MM.1S (cell line): Measurements from ENCODE around the gene NDST4.

Experiments
- DNase-seq: peaks from one replicate; pipeline ENCODE4 v3.0.0-alpha.2; 2015
- H2AFZ ChIP-seq: fragments of 300-600 bp; sonication (generic); 2 replicates; pipeline ENCODE4 v1.6.0; 2016; ENCODE audit warnings: antibody characterized with exemption, low read length
- H3F3A ChIP-seq: fragments of 300-600 bp; sonication (generic); 2 replicates; pipeline ENCODE4 v1.6.1; 2016; ENCODE audit warnings: mild to moderate bottlenecking, antibody characterized with exemption, low read length, moderate library complexity, mixed read lengths; ENCODE audit not compliant: insufficient read depth
- H3K27ac ChIP-seq: fragments of 300-600 bp; sonication (generic); 2 replicates; pipeline ENCODE4 v1.5.1; 2016; ENCODE audit warnings: mild to moderate bottlenecking, low read length
- H3K27me3 ChIP-seq: fragments of 300-600 bp; sonication (generic); replicated peaks from 2 replicates; pipeline ENCODE4 v1.6.0; 2016; ENCODE audit warnings: low read length; ENCODE audit not compliant: insufficient read depth
- H3K36me3 ChIP-seq: fragments of 300-600 bp; sonication (generic); replicated peaks from 2 replicates; pipeline ENCODE4 v1.6.1; 2016; ENCODE audit warnings: mild to moderate bottlenecking, low read length, mixed read lengths; ENCODE audit not compliant: insufficient read depth
- H3K4me1 ChIP-seq: fragments of 300-600 bp; sonication (generic); 2 replicates; pipeline ENCODE4 v1.6.1; 2016; ENCODE audit warnings: low read length, mixed read lengths
- H3K4me2 ChIP-seq: fragments of 300-600 bp; sonication (generic); 2 replicates; pipeline ENCODE4 v1.6.0; 2016; ENCODE audit warnings: low read depth, low read length
- H3K4me3 ChIP-seq: fragments of 300-600 bp; sonication (generic); 2 replicates; pipeline ENCODE4 v1.5.1; 2016; ENCODE audit warnings: low read length, mixed read lengths
- H3K79me2 ChIP-seq: fragments of 300-600 bp; sonication (generic); 2 replicates; pipeline ENCODE4 v1.6.1; 2016; ENCODE audit warnings: mixed run types, low read length, mixed read lengths
- H3K9ac ChIP-seq: fragments of 300-600 bp; sonication (generic); 2 replicates; pipeline ENCODE4 v1.6.1; 2016; ENCODE audit warnings: low read length, mixed read lengths
- H3K9me2 ChIP-seq: fragments of 300-600 bp; sonication (generic); replicated peaks from 2 replicates; pipeline ENCODE4 v1.6.1; 2016; ENCODE audit warnings: mild to moderate bottlenecking, low read length, mixed read lengths; ENCODE audit not compliant: insufficient read depth
- H3K9me3 ChIP-seq: fragments of 300-600 bp; sonication (generic); replicated peaks from 2 replicates; pipeline ENCODE4 v1.6.1; 2016; ENCODE audit warnings: mild to moderate bottlenecking, low read length, mixed read lengths; ENCODE audit not compliant: insufficient read depth
- H4K20me1 ChIP-seq: fragments of 300-600 bp; sonication (generic); 2 replicates; pipeline ENCODE4 v1.6.1; 2016; ENCODE audit warnings: mild to moderate bottlenecking, low read length, moderate library complexity, mixed read lengths; ENCODE audit not compliant: insufficient read depth
- CTCF ChIP-seq: fragments of 300-600 bp; sonication (generic); IDR thresholded peaks from 2 replicates; pipeline ENCODE4 v1.5.1; 2016; ENCODE audit warnings: antibody characterized with exemption, low read length, mixed read lengths
- EZH2 ChIP-seq: fragments of 300-600 bp; sonication (generic); optimal IDR thresholded peaks from 2 replicates; pipeline ENCODE3; 2017; ENCODE audit warnings: low read depth, mild to moderate bottlenecking, antibody characterized with exemption, low read length, mixed read lengths
- EZH2phosphoT487 ChIP-seq: fragments of 300-600 bp; sonication (generic); IDR thresholded peaks from 2 replicates; pipeline ENCODE4 v1.6.1; 2018; ENCODE audit warnings: antibody characterized with exemption, low read length

Gene NDST4

DNA sequence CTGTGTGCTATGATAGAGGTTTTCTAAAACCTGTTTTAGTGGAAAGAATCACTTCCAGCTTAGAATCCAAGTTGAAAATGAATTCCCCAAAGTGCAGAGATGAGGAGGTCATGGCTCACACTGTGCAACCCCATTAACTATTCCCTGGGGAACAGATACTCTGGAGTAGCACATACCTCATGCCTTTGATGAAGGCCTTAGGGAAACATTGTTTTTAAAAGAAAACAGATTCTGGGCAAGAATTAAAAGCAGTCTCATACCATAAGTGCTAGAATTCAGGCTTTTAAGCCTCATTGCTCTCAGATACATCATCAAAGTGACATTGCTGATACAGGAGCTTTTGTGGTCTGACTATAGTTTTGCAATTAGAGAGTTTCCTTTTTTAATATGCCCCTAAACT, 115.1 kb downstream of the NDST4 start:
- no peaks in the 10 kb centered on the region for H3K9me3 ChIP-seq
- no peak for TF ChIP-seq EZH2
- TF ChIP-seq CTCF, result no peak
- TF ChIP-seq EZH2phosphoT487, result no peak
- H3K9me2 ChIP-seq, result no peaks in the 10 kb centered on the region
- no peak for DNase-seq
- no peaks in the 10 kb centered on the region for H3K79me2 ChIP-seq
- H3K36me3 ChIP-seq, result no peaks in the 10 kb centered on the region
- no peak overlapping the region for H3K9ac ChIP-seq
- no peak overlapping the region for H3K4me2 ChIP-seq
- no peaks in the 10 kb centered on the region for H3K4me1 ChIP-seq
- no peak overlapping the region for H3K27ac ChIP-seq
- H4K20me1 ChIP-seq, result no peaks in the 10 kb centered on the region
- no peak overlapping the region for H2AFZ ChIP-seq
- H3K27me3 ChIP-seq, result no peaks in the 10 kb centered on the region
- H3K4me3 ChIP-seq, result no peak overlapping the region
- H3F3A ChIP-seq, result no peaks in the 10 kb centered on the region

DNA sequence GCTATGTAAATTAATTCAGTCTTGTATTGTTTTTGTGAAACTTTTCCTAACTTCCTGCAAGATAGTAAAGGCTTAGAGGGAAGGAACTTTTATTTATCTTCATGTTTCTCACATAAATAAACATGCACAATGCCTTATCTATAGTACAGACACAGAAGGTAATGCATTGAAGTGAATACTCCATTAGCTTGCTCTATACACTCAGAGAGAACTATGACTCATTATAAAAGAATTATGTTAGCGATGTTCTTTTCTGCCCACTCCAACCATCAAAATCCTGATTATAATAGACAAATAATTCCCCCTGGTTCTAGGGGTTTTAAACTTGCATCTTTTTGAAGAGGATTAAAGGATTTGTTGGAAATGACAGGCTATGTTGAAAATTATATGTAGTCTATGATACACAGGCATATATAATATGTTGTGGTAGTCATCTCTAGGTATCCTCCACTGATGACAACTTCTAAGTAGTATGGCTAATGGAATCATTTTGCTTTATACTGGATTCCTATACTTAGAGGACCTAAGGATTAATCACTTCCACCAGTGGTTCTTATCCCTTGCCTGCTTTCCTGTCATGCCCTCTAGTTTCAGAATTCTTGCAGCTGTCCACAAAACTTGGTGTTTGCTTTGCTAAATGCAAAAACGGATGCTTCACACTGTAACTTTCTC, 115.7 kb downstream of the NDST4 start:
- no peaks in the 10 kb centered on the region for H3K9me3 ChIP-seq
- H3K36me3 ChIP-seq, result no peaks in the 10 kb centered on the region
- no peak for DNase-seq
- no peaks in the 10 kb centered on the region for H3K4me1 ChIP-seq
- no peaks in the 10 kb centered on the region for H3K79me2 ChIP-seq
- no peak for TF ChIP-seq CTCF
- TF ChIP-seq EZH2, result no peak
- no peak for TF ChIP-seq EZH2phosphoT487
- no peaks in the 10 kb centered on the region for H3K27me3 ChIP-seq
- H3K9me2 ChIP-seq, result no peaks in the 10 kb centered on the region
- H3K27ac ChIP-seq, result no peak overlapping the region
- no peaks in the 10 kb centered on the region for H3F3A ChIP-seq
- H3K9ac ChIP-seq, result no peak overlapping the region
- H4K20me1 ChIP-seq, result no peaks in the 10 kb centered on the region
- no peak overlapping the region for H3K4me2 ChIP-seq
- H3K4me3 ChIP-seq, result no peak overlapping the region
- H2AFZ ChIP-seq, result no peak overlapping the region

DNA sequence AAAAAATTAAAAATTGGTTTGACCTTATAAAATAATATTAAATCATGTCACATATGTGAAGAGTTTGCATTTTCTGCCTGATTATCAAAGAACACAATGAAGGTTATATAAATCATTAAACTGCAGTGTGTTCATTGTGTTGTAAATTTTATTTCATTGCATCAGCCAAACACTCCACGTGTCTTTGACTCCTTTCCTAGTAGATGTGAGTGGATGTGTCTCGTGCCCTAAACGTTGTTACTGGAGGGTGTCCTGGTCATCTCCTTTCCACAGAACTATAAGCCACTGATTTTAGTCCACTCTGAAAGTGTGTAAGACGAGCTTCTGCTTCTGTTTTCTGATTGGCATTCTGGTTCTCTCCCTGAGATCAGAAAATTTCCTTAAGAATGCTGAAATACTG, 127.3 kb downstream of the NDST4 start:
- Histone ChIP-seq H3K79me2 (no peaks in the 10 kb centered on the region), H3K27ac (no peak overlapping the region), H3K4me2 (no peak overlapping the region), H3F3A (no peaks in the 10 kb centered on the region), H4K20me1 (no peaks in the 10 kb centered on the region), H3K27me3 (no peaks in the 10 kb centered on the region), H3K9me2 (no peaks in the 10 kb centered on the region), H3K9me3 (no peaks in the 10 kb centered on the region), H2AFZ (no peak overlapping the region), H3K9ac (no peak overlapping the region), H3K4me3 (no peak overlapping the region), H3K4me1 (no peaks in the 10 kb centered on the region), H3K36me3 (no peaks in the 10 kb centered on the region)
- no peak for DNase-seq
- TF ChIP-seq EZH2phosphoT487 (no peak), CTCF (no peak), EZH2 (no peak)
